Stimulated activated CD8-positive, alpha-beta memory T cell treated with anti-CD3 and anti-CD28 coated beads, Interleukin-15, amount 100 ng/mL, for 24 hours (primary cell): ENCODE measurements around the gene FGF14.
"Not testable (repeated sequence)": the region's sequence is repeated elsewhere in the genome, so short reads cannot be mapped to it uniquely, and the experiment has no call there.

Experiments
- DNase-seq: peaks from one replicate; pipeline ENCODE4 v3.0.0-alpha.2; 2020; ENCODE audit warnings: low read depth

FGF14 gene

DNA sequence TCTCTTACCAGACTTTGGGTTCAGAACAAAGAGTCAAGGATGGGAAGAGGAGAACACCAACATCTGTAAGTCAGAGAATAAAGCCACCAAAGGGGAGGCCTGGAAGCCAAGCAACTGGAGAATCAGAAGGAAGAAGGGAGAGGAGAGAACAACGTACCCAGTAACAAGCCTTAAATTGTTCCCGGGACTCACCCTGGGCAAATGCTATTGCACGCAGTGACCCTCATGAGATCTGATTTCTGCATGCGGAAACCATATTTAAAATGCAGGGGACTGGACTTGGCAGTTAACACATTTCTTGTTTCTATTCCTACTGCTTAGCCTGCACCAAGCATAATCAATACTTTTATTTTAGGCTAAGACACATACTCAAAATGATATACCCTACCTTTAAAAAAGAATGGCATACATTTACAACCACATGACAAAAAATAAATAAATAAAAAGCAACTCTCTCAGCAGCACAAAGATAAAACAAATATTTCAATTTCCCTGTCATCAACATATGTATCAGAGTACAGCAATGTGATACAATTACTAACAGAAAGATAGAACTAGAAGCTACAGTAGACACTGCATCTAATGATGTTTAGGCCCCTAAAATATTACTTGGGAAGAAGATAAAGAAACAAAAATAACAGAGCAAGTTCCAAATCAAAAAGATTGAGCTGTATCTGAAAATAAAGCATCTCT lies 534.8 kb downstream of the FGF14 start:
- no peak for DNase-seq

- DNase-seq = no peak
Observed at GRCh38 chr13:101858860-101859259, 543.0 kb downstream of the FGF14 start.

DNA sequence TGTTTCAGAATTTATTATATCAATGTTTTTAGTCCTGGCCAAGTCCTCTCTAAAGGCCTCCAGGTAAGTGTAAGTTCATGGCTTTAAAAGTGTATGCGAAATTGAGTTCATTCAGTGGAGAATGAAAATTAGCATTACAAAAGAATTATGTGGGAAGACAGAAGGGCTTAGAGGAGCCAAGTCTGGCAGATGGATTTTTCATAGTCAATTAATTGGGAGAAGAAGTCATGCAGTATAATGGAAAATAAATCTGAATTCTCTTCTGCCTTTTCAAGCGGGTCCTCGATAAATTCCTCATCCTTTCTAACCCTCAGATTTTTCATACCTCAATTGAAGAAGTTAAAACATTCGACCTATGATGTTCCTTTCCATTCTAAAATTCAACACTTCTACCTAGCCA lies 555.1 kb downstream of the FGF14 start:
- DNase-seq = no peak

GRCh38 chr13:101846249-101846648 lies 555.6 kb downstream of the FGF14 start:
- no peak for DNase-seq

DNA sequence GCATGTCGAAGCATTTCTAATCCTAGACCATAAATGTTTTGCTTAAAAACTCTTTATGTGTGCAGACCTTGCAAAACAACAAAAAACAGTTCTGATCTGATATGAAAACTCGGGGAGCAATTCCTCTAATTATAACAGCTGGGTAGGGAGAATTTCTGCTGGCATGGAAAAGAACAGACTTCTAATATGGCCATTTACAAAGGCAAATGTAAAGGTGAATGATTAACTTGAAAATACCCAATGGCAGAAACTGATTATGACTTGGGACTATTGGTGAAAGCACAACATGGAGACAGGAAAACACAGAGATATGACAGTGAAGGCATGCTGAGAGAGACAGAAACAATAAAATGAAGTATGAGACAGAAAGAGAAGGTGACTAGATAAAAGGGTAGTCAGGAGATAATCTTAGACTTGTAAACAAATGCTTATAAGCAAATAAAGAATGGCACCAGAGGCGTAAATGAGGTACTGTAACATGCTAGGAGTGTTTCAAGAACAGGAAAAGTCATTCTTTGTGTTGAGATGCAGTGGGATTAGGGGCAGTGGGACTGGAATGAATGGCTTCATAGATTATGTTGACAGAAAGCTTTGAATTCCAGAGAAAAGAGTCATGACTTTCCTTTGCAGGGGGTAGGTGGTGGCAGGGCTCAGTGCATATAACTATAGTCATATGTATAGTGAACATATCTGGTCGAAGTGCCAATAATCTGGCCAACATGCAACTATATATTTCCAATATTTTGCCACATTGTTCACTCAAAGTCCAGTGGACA lies 556.4 kb downstream of the FGF14 start:
- no peak for DNase-seq

DNA sequence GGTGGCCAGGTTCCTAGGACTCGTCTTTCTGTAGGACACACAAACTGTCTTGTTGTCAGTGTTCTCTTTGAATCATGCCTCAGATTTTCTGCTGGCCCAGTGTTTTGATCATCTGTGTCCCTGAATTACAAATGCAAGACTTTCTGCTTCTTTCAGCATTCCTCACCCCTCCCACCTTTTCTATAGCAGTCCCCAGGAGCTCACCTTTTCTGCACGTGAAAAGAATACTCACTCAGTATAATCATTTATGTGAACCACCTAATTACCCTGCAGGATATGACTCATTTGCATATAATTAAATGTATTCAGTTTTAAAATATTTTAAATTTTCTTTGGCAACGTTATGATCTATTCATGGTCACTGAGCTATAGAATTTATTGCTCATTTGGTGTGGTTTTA lies 560.1 kb downstream of the FGF14 start:
- DNase-seq = no peak

DNA sequence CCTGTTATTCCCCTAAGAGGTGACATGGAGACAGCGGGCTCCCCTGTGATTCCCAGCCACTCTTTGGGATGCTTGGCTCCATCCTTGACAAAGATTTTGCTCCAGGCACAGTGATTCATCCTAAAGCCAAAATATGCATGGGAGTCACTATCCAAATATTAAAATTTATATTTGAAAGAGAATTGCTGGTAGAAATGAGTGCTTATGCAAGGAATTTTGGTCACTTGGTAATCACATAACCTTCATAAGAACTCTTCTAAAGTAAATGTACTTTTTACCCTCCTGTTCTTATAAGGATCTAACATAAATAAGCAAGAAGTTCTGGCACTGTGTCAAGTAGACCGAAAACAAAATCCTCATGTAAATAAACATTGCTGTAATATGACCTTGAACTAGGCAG lies 563.5 kb downstream of the FGF14 start:
- no peak for DNase-seq

GRCh38 chr13:101837778-101838177 lies 564.1 kb downstream of the FGF14 start:
- DNase-seq = not testable (repeated sequence)

DNA sequence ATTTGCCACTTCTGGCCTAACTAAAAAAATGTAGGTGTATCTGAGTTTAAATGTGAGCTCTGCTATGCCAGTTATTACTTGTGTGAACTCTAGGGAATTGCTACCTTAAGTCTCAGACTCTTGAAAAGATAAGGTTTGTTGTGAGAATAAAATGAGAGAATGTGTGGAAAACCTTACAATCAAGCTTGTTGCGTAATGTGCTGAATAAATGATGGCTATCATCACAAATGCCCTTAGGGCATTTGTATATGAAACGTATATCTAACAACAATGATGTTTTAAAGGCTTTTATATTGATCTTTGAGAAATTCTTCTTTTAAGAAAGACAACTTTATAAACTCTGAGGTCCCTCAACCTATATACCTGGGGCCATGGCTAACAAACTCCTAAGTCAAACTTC lies 564.6 kb downstream of the FGF14 start:
- DNase-seq = no peak

- no peak for DNase-seq
Observed at GRCh38 chr13:101835920-101836319, 565.9 kb downstream of the FGF14 start.

- no peak for DNase-seq
Observed at GRCh38 chr13:101833671-101834070, 568.2 kb downstream of the FGF14 start.

DNA sequence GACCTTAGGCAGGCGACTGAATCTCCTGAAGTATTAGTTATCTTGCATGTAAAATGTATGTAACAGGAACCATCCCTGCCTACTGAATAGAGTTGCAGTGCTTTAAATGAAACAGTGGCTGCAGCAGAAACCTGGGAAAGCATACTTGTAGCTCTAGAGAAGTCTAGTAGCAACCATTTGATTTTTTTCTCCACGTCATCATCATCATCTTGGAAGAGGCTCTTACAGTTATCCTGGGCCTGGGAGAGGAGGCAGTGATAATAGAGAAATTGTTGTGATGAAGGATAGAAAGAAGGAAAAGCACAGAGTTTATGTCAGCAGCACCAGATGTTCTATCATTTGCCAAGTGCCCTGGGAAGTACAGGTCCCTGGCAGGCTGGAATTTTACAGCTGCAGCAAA lies 571.8 kb downstream of the FGF14 start:
- DNase-seq = no peak

- no peak for DNase-seq
Observed at GRCh38 chr13:101829484-101829883, 572.4 kb downstream of the FGF14 start.

GRCh38 chr13:101828119-101828518 lies 573.7 kb downstream of the FGF14 start:
- DNase-seq = no peak

DNA sequence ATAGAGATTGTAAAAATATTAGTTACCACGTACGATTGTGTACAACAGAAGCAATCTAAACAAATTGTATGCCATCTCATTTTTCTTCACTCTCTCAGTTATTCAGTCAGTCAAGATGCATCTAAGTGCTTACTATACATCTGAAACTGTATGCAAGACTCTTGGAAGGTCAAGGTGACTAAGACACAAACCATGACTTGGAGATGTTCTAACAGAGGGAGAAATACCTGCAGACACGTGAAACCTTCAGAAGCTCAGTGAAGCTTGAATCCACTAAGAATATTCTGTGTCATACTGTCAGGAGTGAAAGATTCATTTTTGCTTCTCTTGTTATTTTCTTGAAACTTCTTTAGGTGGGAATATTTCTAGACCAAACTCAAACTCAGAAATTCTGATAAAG lies 584.0 kb downstream of the FGF14 start:
- DNase-seq = no peak

- DNase-seq = no peak
Observed at GRCh38 chr13:101811881-101812280, 590.0 kb downstream of the FGF14 start.

- no peak for DNase-seq
Observed at GRCh38 chr13:101811284-101811839, 590.5 kb downstream of the FGF14 start.

DNA sequence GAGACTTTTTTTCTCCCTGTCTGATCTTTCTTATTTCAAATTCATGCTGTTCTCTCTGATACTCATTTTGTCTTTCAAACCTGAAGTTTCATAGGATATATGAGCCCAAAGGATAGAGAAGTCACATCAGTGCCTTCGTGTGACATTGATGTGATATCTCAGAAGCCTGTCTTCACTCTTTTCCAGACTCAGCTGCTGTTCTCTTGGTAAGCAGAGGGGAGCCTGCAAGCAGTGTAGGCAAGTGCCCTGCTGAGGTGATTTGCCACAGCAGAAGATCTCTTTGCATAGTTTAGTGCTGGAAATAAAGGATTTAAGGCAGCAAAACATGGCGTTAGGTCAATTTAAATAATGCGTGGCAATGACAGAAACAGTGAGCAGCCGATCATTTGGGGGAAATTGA lies 602.7 kb downstream of the FGF14 start:
- no peak for DNase-seq

DNA sequence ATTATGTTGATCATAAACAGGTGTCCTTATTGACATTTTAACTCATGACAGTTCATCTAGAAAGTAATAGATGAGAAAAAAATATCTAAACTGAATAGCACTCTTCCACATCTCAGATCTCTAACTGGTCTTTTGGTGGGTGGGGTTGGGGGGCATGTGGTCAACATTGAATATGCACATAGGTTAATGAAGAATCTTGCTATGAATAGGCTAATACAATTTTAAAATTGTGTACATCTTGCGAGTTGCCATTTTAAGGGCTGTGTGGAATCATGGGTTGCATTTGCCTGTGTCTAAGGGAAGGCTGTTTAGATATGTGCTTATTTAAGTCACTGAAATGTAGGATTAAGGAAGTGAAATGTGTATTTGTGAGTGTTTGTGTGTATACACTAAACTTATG lies 603.4 kb downstream of the FGF14 start:
- DNase-seq = no peak

- DNase-seq = no peak
Observed at GRCh38 chr13:101795460-101795859, 606.4 kb downstream of the FGF14 start.

DNA sequence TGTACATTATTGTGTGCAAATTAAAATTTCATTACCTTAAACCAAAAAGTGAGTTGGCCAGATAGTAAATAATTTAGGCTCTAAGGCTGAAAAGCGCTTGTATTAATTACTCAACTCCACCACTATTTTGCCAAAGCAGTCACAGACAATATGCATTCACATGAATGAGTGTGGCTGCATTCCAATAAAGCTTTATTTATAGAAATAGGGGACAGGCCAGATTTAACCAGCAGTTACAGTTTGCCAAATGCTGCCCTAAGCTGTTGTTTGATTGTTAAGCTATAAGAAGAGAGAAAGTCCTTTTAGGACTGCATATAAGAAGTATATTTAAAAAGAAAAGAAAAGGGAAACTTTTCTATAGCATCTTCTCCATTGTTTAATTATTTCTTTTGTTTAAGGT lies 606.8 kb downstream of the FGF14 start:
- DNase-seq = no peak

DNA sequence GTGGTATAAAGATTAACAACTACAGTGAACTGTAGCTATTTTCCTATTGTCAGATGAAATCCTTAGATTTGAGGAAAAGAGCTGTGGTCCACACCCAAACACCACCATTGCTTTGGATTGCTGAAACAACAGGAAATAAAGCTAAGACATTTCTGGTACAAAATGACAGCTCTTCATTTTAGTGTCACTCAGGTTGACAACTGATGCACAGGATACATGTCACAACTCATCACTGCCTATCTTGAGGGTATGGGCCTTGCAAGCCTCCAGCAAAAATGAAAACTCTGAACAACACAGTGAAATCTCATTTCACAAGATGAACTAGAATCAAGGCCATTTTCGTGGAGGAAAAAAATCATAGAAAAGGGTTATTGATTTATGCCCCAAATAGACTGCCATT lies 609.7 kb downstream of the FGF14 start:
- DNase-seq = no peak

DNA sequence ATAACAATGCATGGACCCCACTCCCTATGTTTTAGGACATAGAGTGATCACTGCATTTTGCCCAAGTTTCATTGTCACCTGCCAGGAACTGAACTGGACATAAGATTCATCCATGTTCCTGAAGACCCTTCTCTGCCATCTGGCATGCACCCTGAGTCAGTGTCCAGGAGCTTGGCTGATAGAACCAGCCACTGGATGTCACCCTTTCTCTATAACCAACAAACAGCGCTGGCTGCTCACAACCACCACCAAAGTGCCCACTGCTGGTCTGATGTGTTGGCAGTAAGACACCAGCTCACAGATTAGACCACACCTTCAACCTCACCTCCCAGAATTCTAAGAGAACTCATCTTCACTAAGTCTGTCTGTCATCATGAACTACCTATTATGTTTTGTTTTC lies 616.0 kb downstream of the FGF14 start:
- no peak for DNase-seq

DNA sequence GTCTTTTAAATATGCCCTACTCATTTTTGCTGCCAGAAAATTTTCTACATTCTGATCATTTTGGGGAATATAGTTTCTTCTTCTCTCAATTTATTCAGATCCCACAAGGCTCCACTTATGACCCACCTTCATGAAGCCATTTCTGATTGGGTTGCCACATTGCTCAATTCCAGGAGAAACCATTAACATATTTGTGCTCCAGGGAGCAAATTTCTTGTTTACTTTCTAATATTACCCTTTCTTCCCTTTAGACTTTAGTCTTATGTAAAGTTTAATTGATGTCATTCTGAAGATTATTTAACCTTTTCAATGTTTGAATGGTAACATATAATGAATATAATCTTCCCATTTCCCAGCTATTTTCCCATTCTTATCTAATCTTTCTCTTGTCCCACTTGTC lies 617.5 kb downstream of the FGF14 start:
- DNase-seq = no peak
